ENCODE results near the gene KLHL36. TPM values are rescaled to one million over a fixed set of nuclear protein-coding genes. Genes with fewer than 3 reads are reported as not detected.

KLHL36 gene
- total RNA-seq, 2 donors from 2014 or later = 49.7 to 62.7 TPM

- Histone ChIP-seq H3K27me3 (no peaks in the 10 kb centered on the region), H3K9me3 (no peaks in the 10 kb centered on the region), H3K36me3 (peaks cover 17% of the 10 kb centered on the region), H3K27ac (no peak overlapping the region), H3K4me1 (no peaks in the 10 kb centered on the region), H3K9ac (ENCODE audit: low read depth in 2 of 2, low read length in 2 of 2) (no peak overlapping the region), H3K4me3 (no peak overlapping the region)
- TF ChIP-seq CTCF (IDR thresholded peaks at IDR 0.05) = no peak
- DNase-seq = no peak
- intact Hi-C loops (cut with DNase I) = no loop called here
Measured at GRCh38 chr16:84656649-84657048, 8.3 kb downstream of the KLHL36 start.

GRCh38 chr16:84657229-84657837 lies 9.0 kb downstream of the KLHL36 start:
- peaks cover 20% of the 10 kb centered on the region for H3K36me3 ChIP-seq
- no peak overlapping the region for H3K27ac ChIP-seq
- DNase-seq = no peak
- H3K4me1 ChIP-seq = no peaks in the 10 kb centered on the region
- intact Hi-C loops (cut with DNase I) = no loop called here
- H3K9ac ChIP-seq (ENCODE audit: low read depth in 2 of 2, low read length in 2 of 2) = no peak overlapping the region
- no peak for TF ChIP-seq CTCF (IDR thresholded peaks at IDR 0.05)
- H3K4me3 ChIP-seq = no peak overlapping the region
- no peaks in the 10 kb centered on the region for H3K9me3 ChIP-seq
- H3K27me3 ChIP-seq = no peaks in the 10 kb centered on the region

GRCh38 chr16:84658690-84659089 lies 10.4 kb downstream of the KLHL36 start:
- H3K27ac ChIP-seq = no peak overlapping the region
- H3K36me3 ChIP-seq = peaks cover 20% of the 10 kb centered on the region
- no peaks in the 10 kb centered on the region for H3K27me3 ChIP-seq
- intact Hi-C loops (cut with DNase I) = no loop called here
- H3K9me3 ChIP-seq = no peaks in the 10 kb centered on the region
- H3K4me3 ChIP-seq = no peak overlapping the region
- H3K4me1 ChIP-seq = no peaks in the 10 kb centered on the region
- no peak for TF ChIP-seq CTCF (IDR thresholded peaks at IDR 0.05)
- H3K9ac ChIP-seq (ENCODE audit: low read depth in 2 of 2, low read length in 2 of 2) = no peak overlapping the region
- DNase-seq = no peak

DNA sequence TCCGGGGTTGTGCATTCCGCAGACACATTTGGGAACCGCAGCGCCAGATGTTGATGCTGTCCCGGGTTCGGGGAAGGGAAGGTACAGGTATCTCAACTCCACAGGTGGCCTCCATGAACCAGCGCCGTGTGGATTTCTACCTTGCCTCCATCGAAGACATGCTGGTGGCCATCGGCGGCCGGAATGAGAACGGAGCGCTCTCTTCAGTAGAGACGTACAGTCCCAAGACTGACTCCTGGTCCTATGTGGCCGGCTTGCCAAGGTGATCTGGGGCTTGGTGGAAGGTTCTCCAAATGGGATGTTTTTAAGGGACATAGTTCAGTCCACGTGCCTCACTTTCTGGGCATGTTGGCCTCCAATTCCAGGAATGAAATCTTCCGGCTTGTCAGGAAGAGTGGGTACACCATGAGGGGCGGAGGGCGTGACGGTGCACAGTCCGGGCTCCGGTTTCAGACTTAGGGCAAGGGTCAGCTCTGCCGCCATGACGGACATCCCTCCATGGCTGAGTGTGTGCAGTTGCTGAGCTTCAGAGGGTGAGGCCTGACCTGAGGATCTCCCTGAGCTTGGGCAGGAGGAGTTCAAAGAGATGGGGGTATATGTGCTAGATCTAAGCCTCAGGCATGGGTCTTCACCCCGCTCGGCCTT lies 11.5 kb downstream of the KLHL36 start:
- no peaks in the 10 kb centered on the region for H3K27me3 ChIP-seq
- H3K9me3 ChIP-seq = no peaks in the 10 kb centered on the region
- H3K36me3 ChIP-seq = peaks cover 20% of the 10 kb centered on the region
- H3K27ac ChIP-seq = no peak overlapping the region
- intact Hi-C loops (cut with DNase I) = no loop called here
- H3K4me3 ChIP-seq = no peak overlapping the region
- no peaks in the 10 kb centered on the region for H3K4me1 ChIP-seq
- H3K9ac ChIP-seq (ENCODE audit: low read depth in 2 of 2, low read length in 2 of 2) = no peak overlapping the region
- no peak for DNase-seq
- TF ChIP-seq CTCF (IDR thresholded peaks at IDR 0.05) = no peak

DNA sequence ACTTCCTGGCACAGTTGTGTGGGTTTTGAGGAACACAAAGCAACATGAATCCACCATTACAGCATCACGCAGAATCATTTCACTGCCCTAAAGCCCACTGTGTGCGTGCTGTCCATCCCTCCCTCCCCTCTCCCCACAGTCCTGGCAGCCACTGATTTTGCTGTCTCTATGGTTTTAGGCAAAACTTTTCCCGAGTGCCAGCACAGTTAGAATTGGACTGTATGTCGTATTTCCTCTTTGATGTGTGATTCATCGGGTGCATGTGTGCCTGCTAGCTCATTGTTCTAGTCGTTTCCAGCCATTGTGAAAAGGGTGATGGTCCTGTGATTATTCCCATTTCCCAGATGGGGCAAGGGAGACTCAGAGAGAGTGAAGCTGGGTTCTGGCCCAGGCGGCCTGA lies 12.7 kb downstream of the KLHL36 start:
- TF ChIP-seq CTCF (IDR thresholded peaks at IDR 0.05) = no peak
- no peaks in the 10 kb centered on the region for H3K9me3 ChIP-seq
- H3K27me3 ChIP-seq = no peaks in the 10 kb centered on the region
- DNase-seq = no peak
- no peak overlapping the region for H3K27ac ChIP-seq
- no peak overlapping the region for H3K4me3 ChIP-seq
- peaks cover 20% of the 10 kb centered on the region for H3K36me3 ChIP-seq
- no peaks in the 10 kb centered on the region for H3K4me1 ChIP-seq
- no peak overlapping the region for H3K9ac ChIP-seq (ENCODE audit: low read depth in 2 of 2, low read length in 2 of 2)
- intact Hi-C loops (cut with DNase I) = no loop called here

Data from colonic mucosa (tissue), 4 donors.